K562 (cell line): ENCODE measurements around the gene PPIL6. TPM values are rescaled to one million over a fixed set of nuclear protein-coding genes. Genes with fewer than 3 reads are reported as not detected.
A peak's percentile ranks its signal among the peaks of the same experiment; 100 is the strongest.

Experiments
- C11orf30 ChIP-seq: fragments of 450-650 bp; IDR thresholded peaks from 2 replicates; pipeline ENCODE4 v1.6.1; 2016; ENCODE audit warnings: low read depth, mild to moderate bottlenecking
- ETS2 ChIP-seq: IDR thresholded peaks from 2 replicates; pipeline ENCODE4 v1.6.1; 2016; ENCODE audit warnings: borderline replicate concordance, missing genetic modification characterization, mild to moderate bottlenecking, moderate library complexity, missing compliant biosample characterization; ENCODE audit not compliant: poor library complexity, severe bottlenecking
- NFE2L1 ChIP-seq: fragments of 450-650 bp; IDR thresholded peaks from 2 replicates; pipeline ENCODE4 v1.6.1; 2016; ENCODE audit warnings: missing genetic modification characterization, low read depth, mild to moderate bottlenecking, missing compliant biosample characterization, moderate library complexity, borderline replicate concordance
- POLR3G ChIP-seq: IDR thresholded peaks from 2 replicates; pipeline ENCODE4 v1.6.1; 2011; ENCODE audit not compliant: insufficient read length, insufficient replicate concordance; ENCODE audit errors: extremely low read depth
- PRMT5 ChIP-seq: sonication (generic); formaldehyde crosslinking; IDR thresholded peaks from 2 replicates; pipeline ENCODE4 v1.5.0; 2020; ENCODE audit warnings: missing genetic modification reagents
- SMAD4 ChIP-seq: fragments of 250-450 bp; sonication (Bioruptor Pico); conservative IDR thresholded peaks from 2 replicates; pipeline ENCODE4 v1.8.0; 2021; ENCODE audit warnings: inconsistent platforms, mild to moderate bottlenecking, moderate library complexity
- TAF1 ChIP-seq: IDR thresholded peaks from 2 replicates; pipeline ENCODE4 v1.6.1; 2011; ENCODE audit warnings: mild to moderate bottlenecking, low read length, moderate library complexity; ENCODE audit not compliant: insufficient read depth, control insufficient read depth, severe bottlenecking; ENCODE audit errors: extremely low read depth
- TFAM ChIP-seq: fragments of 250-450 bp; sonication (Bioruptor Pico); conservative IDR thresholded peaks from 2 replicates; pipeline ENCODE4 v1.5.0; 2021; ENCODE audit warnings: mild to moderate bottlenecking, moderate library complexity
- TRIM24 ChIP-seq, 2 experiments: fragments of 450-650 bp; IDR thresholded peaks; 2 replicates each; pipeline ENCODE4 v1.6.1; 2016
- ZNF699 ChIP-seq: fragments of 250-450 bp; sonication (Bioruptor Pico); IDR thresholded peaks from 2 replicates; pipeline ENCODE4 v1.8.0; 2021; ENCODE audit warnings: mild to moderate bottlenecking, moderate library complexity; ENCODE audit not compliant: insufficient replicate concordance
- polyA plus RNA-seq, 8 experiments: library from polyadenylated mRNA; depleted of rRNA in 4 of 8; stranded (reverse) in 5 of 8; unstranded in 3 of 8; fragments of >200 nt; fragmentation: Nextera tagmentation in 2 of 8; fragmentation: Illumina TruSeq in 1 of 8; extraction: Ambion mirVana in 2 of 8; extraction: Trizol in 1 of 8; gene quantifications; 2 replicates each; pipeline versions ENCODE4 v1.2.1 to v1.2.3, GENCODE V29; 2011 to 2014; ENCODE audit warnings: inconsistent platforms in 1 of 8, missing spikeins in 1 of 8
- total RNA-seq, 7 experiments: library from RNA; depleted of rRNA in 6 of 7; stranded (reverse); fragments of >200 nt in 6 of 7; fragmentation: Illumina TruSeq in 2 of 7; extraction: Trizol in 2 of 7; gene quantifications; 2 replicates each; pipeline versions ENCODE4 v1.2.1 to v1.2.3, GENCODE V29; 2011 to 2021; ENCODE audit warnings: low replicate concordance in 1 of 7
- TF ChIP-seq, protein P1 (sequence below): fragments of 200-600 bp; sonication (generic); IDR thresholded peaks from one replicate; pipeline ENCODE4 v1.6.1; 2012; ENCODE audit warnings: mild to moderate bottlenecking, low read depth, low read length, inconsistent platforms
- TF ChIP-seq, protein P2 (sequence below), 3 experiments: fragments of 200-800 bp in 1 of 3; sonication (Bioruptor generic) in 1 of 3; sonication (generic) in 1 of 3; formaldehyde crosslinking in 1 of 3; IDR thresholded peaks; 2 replicates each; pipeline versions ENCODE4 v1.6.1 to v1.8.0; 2016 to 2022; ENCODE audit warnings: mild to moderate bottlenecking in 2 of 3, missing compliant biosample characterization in 2 of 3, missing genetic modification characterization in 2 of 3, missing genetic modification reagents in 1 of 3

PPIL6 gene
- total and polyA plus RNA-seq, 9 of the 15 experiments (the other 6 are each of a cell fraction or from before 2014, with no cell fraction given) = 0.03 to 0.98 (median 0.41) TPM; not detected in 1

DNA sequence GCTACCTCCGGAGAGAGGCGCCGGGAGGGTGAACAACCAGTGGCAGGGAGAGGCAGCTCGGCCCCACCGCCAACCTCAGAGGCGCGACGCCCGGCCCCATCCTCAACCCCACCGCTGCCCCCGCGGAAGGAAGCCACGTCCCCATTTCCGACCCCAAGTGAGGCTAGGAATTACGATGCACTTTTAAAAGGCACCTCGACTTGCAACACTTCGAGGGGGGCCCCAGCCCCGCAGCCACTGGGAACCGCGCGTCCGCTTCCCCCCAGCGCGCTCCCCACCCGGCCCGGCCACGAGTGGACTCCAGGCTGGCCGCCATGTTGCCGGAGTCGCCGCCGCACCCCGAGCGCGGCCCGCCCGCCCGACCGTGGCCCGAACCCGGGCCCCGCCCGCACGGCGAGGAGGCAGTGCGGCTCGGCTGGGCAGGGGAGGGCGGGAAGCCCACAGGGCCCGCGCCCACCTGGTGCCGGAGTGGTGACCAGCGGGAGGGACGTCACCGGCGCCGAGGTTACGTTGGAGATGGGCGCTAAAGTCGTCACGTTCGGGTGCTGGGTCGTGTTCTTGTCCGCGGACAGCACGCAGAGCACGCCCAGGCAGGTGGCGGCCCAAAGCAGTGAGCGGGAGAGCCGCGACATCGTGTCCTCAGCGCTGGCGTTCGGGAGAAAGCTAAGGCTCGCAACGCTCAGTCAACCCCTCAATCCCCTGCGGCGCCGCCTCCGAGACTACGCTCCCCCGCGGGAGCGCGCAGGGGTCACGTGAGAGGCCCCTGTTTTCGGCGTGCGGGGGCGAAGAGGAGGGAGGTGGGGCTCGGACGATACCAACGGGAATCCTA lies 58.5 kb downstream of the PPIL6 start, which contains the start of gene CD164 (continued):
- no peak for TF ChIP-seq POLR3G
- TF ChIP-seq, protein P1, sequence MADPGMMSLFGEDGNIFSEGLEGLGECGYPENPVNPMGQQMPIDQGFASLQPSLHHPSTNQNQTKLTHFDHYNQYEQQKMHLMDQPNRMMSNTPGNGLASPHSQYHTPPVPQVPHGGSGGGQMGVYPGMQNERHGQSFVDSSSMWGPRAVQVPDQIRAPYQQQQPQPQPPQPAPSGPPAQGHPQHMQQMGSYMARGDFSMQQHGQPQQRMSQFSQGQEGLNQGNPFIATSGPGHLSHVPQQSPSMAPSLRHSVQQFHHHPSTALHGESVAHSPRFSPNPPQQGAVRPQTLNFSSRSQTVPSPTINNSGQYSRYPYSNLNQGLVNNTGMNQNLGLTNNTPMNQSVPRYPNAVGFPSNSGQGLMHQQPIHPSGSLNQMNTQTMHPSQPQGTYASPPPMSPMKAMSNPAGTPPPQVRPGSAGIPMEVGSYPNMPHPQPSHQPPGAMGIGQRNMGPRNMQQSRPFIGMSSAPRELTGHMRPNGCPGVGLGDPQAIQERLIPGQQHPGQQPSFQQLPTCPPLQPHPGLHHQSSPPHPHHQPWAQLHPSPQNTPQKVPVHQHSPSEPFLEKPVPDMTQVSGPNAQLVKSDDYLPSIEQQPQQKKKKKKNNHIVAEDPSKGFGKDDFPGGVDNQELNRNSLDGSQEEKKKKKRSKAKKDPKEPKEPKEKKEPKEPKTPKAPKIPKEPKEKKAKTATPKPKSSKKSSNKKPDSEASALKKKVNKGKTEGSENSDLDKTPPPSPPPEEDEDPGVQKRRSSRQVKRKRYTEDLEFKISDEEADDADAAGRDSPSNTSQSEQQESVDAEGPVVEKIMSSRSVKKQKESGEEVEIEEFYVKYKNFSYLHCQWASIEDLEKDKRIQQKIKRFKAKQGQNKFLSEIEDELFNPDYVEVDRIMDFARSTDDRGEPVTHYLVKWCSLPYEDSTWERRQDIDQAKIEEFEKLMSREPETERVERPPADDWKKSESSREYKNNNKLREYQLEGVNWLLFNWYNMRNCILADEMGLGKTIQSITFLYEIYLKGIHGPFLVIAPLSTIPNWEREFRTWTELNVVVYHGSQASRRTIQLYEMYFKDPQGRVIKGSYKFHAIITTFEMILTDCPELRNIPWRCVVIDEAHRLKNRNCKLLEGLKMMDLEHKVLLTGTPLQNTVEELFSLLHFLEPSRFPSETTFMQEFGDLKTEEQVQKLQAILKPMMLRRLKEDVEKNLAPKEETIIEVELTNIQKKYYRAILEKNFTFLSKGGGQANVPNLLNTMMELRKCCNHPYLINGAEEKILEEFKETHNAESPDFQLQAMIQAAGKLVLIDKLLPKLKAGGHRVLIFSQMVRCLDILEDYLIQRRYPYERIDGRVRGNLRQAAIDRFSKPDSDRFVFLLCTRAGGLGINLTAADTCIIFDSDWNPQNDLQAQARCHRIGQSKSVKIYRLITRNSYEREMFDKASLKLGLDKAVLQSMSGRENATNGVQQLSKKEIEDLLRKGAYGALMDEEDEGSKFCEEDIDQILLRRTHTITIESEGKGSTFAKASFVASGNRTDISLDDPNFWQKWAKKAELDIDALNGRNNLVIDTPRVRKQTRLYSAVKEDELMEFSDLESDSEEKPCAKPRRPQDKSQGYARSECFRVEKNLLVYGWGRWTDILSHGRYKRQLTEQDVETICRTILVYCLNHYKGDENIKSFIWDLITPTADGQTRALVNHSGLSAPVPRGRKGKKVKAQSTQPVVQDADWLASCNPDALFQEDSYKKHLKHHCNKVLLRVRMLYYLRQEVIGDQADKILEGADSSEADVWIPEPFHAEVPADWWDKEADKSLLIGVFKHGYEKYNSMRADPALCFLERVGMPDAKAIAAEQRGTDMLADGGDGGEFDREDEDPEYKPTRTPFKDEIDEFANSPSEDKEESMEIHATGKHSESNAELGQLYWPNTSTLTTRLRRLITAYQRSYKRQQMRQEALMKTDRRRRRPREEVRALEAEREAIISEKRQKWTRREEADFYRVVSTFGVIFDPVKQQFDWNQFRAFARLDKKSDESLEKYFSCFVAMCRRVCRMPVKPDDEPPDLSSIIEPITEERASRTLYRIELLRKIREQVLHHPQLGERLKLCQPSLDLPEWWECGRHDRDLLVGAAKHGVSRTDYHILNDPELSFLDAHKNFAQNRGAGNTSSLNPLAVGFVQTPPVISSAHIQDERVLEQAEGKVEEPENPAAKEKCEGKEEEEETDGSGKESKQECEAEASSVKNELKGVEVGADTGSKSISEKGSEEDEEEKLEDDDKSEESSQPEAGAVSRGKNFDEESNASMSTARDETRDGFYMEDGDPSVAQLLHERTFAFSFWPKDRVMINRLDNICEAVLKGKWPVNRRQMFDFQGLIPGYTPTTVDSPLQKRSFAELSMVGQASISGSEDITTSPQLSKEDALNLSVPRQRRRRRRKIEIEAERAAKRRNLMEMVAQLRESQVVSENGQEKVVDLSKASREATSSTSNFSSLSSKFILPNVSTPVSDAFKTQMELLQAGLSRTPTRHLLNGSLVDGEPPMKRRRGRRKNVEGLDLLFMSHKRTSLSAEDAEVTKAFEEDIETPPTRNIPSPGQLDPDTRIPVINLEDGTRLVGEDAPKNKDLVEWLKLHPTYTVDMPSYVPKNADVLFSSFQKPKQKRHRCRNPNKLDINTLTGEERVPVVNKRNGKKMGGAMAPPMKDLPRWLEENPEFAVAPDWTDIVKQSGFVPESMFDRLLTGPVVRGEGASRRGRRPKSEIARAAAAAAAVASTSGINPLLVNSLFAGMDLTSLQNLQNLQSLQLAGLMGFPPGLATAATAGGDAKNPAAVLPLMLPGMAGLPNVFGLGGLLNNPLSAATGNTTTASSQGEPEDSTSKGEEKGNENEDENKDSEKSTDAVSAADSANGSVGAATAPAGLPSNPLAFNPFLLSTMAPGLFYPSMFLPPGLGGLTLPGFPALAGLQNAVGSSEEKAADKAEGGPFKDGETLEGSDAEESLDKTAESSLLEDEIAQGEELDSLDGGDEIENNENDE = no peak
- no peak for TF ChIP-seq NFE2L1 (tag)
- TF ChIP-seq TRIM24 (IDR thresholded peaks at IDR 0.05) = 0 out of 4 replicates have a peak, but pooled peaks of 1 of the 2 experiments have one; percentile 31
- TF ChIP-seq TFAM (CRISPR knock-in tag) = no peak
- TF ChIP-seq ETS2 = no peak
- TF ChIP-seq TAF1 = peak; percentile 89
- TF ChIP-seq C11orf30 = no peak
- peak; percentile 77 for TF ChIP-seq SMAD4
- TF ChIP-seq, protein P2, sequence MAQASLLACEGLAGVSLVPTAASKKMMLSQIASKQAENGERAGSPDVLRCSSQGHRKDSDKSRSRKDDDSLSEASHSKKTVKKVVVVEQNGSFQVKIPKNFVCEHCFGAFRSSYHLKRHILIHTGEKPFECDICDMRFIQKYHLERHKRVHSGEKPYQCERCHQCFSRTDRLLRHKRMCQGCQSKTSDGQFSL (CRISPR knock-in tag; IDR thresholded peaks at IDR 0.05) = 0 out of 2 replicates have a peak, but pooled peaks have one; percentile 10
- TF ChIP-seq, protein P2 (tag; IDR thresholded peaks at IDR 0.05) = no peak
- no peak for TF ChIP-seq PRMT5
- TF ChIP-seq ZNF699 (CRISPR knock-in tag) = no peak
- TF ChIP-seq, all 486 proteins: peak for 141
